ENCODE results near the gene ZNRF3. TPM values are rescaled to one million over a fixed set of nuclear protein-coding genes. Genes with fewer than 3 reads are reported as not detected.

ZNRF3 gene
- polyA plus RNA-seq, 3 donors, result 0.13 TPM; not detected in 2

- H3K4me2 ChIP-seq (replicated peaks; ENCODE audit: extremely low read depth, low read length, poor library complexity, severe bottlenecking), result no peak overlapping the region
- Mint-ChIP-seq H3K27me3 (ENCODE audit: low read depth in 3 of 3) (peaks cover 20 to 35% (median 30%) of the 10 kb centered on the region in 3 donors), H3K36me3 (no peaks in the 10 kb centered on the region), H3K4me1 (peaks cover 1% of the 10 kb centered on the region), H3K9me3 (peaks cover 0 to 3% (median 0%) of the 10 kb centered on the region in 7 donors), H3K4me3 (peak overlapping the region in 1 of 2 donors; percentile 46), H3K27ac (no peak overlapping the region)
- H3K79me2 ChIP-seq (ENCODE audit: insufficient read depth, low read length), result no peaks in the 10 kb centered on the region
- no peaks in the 10 kb centered on the region for H4K20me1 ChIP-seq (ENCODE audit: insufficient read depth, low read length)
- H3K4me3 ChIP-seq (replicated peaks in 1 of 3; ENCODE audit: low read depth in 2 of 3, low read length in 3 of 3), result no peak overlapping the region
- H3K27me3 ChIP-seq (ENCODE audit: control insufficient read depth in 2 of 2, insufficient read depth in 2 of 2, low read length in 2 of 2), result peaks cover 0 to 13% of the 10 kb centered on the region in 2 donors
- 90% methylated on average over 2 of the region's 4 CpGs for WGBS (ENCODE audit: insufficient coverage)
- no peak overlapping the region for H2AFZ ChIP-seq (ENCODE audit: insufficient read depth, low read depth, low read length, poor library complexity, severe bottlenecking)
- H3K36me3 ChIP-seq (replicated peaks in 1 of 2; ENCODE audit: control insufficient read depth in 1 of 2, insufficient read depth in 2 of 2, low read length in 2 of 2), result no peaks in the 10 kb centered on the region
- TF ChIP-seq CTCF (IDR thresholded peaks at IDR 0.05), result no peak
- H3K27ac ChIP-seq (ENCODE audit: low read depth in 1 of 2, low read length in 2 of 2), result no peak overlapping the region
- no peaks in the 10 kb centered on the region for H3K9me3 ChIP-seq (replicated peaks in 1 of 2; ENCODE audit: control insufficient read depth in 1 of 2, insufficient read depth in 1 of 2, low read length in 2 of 2)
- DNase-seq, result no peak
- intact Hi-C loops (cut with micrococcal nuclease), result no loop called here
- H3K4me1 ChIP-seq (ENCODE audit: control insufficient read depth in 1 of 2, insufficient read depth in 2 of 2, low read length in 2 of 2), result no peaks in the 10 kb centered on the region
- H3K9ac ChIP-seq (ENCODE audit: insufficient read depth, low read length, poor library complexity, severe bottlenecking), result no peak overlapping the region
Measured at GRCh38 chr22:29003552-29003951, 120.2 kb downstream of the ZNRF3 start.

- TF ChIP-seq CTCF (IDR thresholded peaks at IDR 0.05), result no peak
- no peaks in the 10 kb centered on the region for H3K4me1 ChIP-seq (ENCODE audit: control insufficient read depth in 1 of 2, insufficient read depth in 2 of 2, low read length in 2 of 2)
- no peak overlapping the region for H3K9ac ChIP-seq (ENCODE audit: insufficient read depth, low read length, poor library complexity, severe bottlenecking)
- intact Hi-C loops (cut with micrococcal nuclease), result no loop called here
- 90% methylated on average over 8 of the region's 9 CpGs for WGBS (ENCODE audit: insufficient coverage)
- no peak overlapping the region for H3K27ac ChIP-seq (ENCODE audit: low read depth in 1 of 2, low read length in 2 of 2)
- Mint-ChIP-seq H3K27ac (no peak overlapping the region), H3K27me3 (ENCODE audit: low read depth in 3 of 3) (peaks cover 20 to 35% (median 30%) of the 10 kb centered on the region in 3 donors), H3K9me3 (peaks cover 0 to 3% (median 0%) of the 10 kb centered on the region in 7 donors), H3K4me1 (peaks cover 1% of the 10 kb centered on the region), H3K4me3 (peak overlapping the region in 1 of 2 donors; percentile 0), H3K36me3 (no peaks in the 10 kb centered on the region)
- no peak overlapping the region for H2AFZ ChIP-seq (ENCODE audit: insufficient read depth, low read depth, low read length, poor library complexity, severe bottlenecking)
- H3K27me3 ChIP-seq (ENCODE audit: control insufficient read depth in 2 of 2, insufficient read depth in 2 of 2, low read length in 2 of 2), result peaks cover 0 to 13% of the 10 kb centered on the region in 2 donors
- no peaks in the 10 kb centered on the region for H4K20me1 ChIP-seq (ENCODE audit: insufficient read depth, low read length)
- no peaks in the 10 kb centered on the region for H3K79me2 ChIP-seq (ENCODE audit: insufficient read depth, low read length)
- no peaks in the 10 kb centered on the region for H3K36me3 ChIP-seq (replicated peaks in 1 of 2; ENCODE audit: control insufficient read depth in 1 of 2, insufficient read depth in 2 of 2, low read length in 2 of 2)
- H3K4me2 ChIP-seq (replicated peaks; ENCODE audit: extremely low read depth, low read length, poor library complexity, severe bottlenecking), result no peak overlapping the region
- no peak for DNase-seq
- H3K9me3 ChIP-seq (replicated peaks in 1 of 2; ENCODE audit: control insufficient read depth in 1 of 2, insufficient read depth in 1 of 2, low read length in 2 of 2), result no peaks in the 10 kb centered on the region
- no peak overlapping the region for H3K4me3 ChIP-seq (replicated peaks in 1 of 3; ENCODE audit: low read depth in 2 of 3, low read length in 3 of 3)
Measured at GRCh38 chr22:29003975-29004646, 120.7 kb downstream of the ZNRF3 start.
